Right ventricle myocardium superior (tissue), 1 donor: ENCODE results near the gene CALN1. TPM values are rescaled to one million over a fixed set of nuclear protein-coding genes. Genes with fewer than 3 reads are reported as not detected.
"Not testable (repeated sequence)": the region's sequence is repeated elsewhere in the genome, so short reads cannot be mapped to it uniquely, and the experiment has no call there.

ENCODE experiments used
- ATAC-seq: fragments of 200-7000 bp; cut with Tn5 transposase; one replicate; pipeline ENCODE4 v1.9.1; 2020; ENCODE audit warnings: mild to moderate bottlenecking; ENCODE audit not compliant: poor library complexity
- DNase-seq: peaks from one replicate; pipeline ENCODE4 v3.0.0-alpha.2; 2020
- intact Hi-C: fragments of 100-400 bp; cut with DNase I; formaldehyde crosslinking; loops from one replicate; pipeline ENCODE4 v1.11.2; 2022
- long read RNA-seq: library from polyadenylated mRNA; unstranded; transcript quantifications from one replicate; pipeline ENCODE4 v2.0.0, GENCODE V29; 2021
- total RNA-seq: library from RNA; stranded (reverse); fragmentation: NEBNext Ultra II Directional; extraction: Animal tissue kit (Norgen Biotek cat#: 25700); gene quantifications from one replicate; pipeline ENCODE4 v1.2.1, GENCODE V29; 2021
- donor health status: DM: no; HTN: yes; CAD: no; lungs with severe emphysema.

Gene CALN1
- not detected for total RNA-seq
- long read RNA-seq, result 0 reads

DNA sequence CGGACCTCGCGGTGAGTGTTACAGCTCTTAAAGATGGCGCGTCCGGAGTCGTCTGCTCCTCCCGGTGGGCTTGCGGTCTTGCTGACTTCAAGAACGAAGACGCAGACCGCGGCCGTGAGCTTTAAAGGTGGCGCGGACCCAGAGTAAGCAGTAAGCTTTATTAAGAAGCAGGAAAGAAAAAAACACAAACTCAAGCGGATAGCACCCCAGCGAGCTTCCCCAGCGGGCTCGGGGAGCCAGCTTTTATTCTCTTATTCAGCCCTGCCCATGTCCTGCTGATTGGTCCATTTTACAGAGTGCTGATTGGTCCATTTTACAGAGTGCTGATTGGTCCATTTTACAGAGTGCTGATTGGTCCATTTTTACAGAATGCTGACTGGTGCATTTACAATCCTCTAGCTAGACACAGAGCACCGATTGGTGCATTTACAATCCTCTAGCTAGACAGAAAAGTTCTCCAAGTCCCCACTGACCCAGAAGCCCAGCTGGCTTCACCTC, at the start of gene CALN1:
Gene CALN1, minus strand, starts transcription at position 218 of the 498 bp plus-strand sequence.
- ATAC-seq, DNase-seq, intact Hi-C loops: not testable (repeated sequence)

DNA sequence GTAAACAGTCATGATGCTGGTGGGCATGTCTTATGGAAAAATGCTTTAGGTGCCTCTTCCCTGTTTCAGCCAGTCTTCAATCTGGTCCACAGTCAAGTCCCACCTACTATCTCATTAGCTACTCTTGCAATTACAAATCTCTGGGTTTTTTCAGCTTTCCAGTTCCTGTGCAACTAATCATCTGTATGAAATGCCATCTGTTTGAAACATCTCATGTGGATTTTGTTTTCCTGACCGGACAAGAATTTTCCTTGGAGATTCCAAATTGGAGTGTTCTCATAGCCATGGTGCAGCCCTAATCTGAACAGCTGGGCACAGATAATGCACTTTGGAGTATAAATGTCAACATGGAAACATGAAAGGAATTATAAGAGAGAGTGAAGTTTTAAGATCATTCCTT, 41.3 kb upstream of the CALN1 start:
- no peak for DNase-seq
- intact Hi-C loops, result no loop called here
- no peak for ATAC-seq

DNA sequence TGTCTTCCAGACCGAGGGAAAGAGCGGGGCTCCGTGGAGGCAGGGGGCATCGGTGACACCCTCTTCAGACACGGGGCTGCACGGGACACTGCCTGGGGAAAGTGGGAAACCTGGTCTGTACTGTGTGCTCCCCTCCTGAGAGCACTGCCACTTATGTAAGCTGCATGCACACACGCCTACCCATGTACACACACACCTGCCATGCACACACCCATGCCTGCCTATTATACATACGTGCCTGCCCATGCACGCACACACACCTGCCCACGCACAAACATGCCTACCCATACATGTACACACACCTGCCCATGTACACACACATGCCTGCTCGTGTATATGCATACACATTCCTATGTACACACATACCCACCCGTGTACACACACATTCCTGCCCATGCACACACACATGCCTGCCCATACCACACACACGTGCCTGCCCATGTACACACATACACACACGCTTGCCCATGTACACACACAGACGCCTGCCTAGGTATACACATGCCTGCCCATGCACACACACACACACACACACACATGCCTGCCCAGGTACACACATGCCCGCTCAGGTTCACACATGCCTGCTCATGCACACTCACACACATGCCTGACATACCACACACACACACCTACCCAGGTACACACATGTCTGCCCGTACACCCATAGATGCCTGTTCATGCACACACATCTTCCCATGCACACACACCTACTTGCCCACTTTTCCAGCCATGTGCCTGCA, 35.5 kb upstream of the CALN1 start:
- no peak for ATAC-seq
- no peak for DNase-seq
- intact Hi-C loops, result no loop called here

DNA sequence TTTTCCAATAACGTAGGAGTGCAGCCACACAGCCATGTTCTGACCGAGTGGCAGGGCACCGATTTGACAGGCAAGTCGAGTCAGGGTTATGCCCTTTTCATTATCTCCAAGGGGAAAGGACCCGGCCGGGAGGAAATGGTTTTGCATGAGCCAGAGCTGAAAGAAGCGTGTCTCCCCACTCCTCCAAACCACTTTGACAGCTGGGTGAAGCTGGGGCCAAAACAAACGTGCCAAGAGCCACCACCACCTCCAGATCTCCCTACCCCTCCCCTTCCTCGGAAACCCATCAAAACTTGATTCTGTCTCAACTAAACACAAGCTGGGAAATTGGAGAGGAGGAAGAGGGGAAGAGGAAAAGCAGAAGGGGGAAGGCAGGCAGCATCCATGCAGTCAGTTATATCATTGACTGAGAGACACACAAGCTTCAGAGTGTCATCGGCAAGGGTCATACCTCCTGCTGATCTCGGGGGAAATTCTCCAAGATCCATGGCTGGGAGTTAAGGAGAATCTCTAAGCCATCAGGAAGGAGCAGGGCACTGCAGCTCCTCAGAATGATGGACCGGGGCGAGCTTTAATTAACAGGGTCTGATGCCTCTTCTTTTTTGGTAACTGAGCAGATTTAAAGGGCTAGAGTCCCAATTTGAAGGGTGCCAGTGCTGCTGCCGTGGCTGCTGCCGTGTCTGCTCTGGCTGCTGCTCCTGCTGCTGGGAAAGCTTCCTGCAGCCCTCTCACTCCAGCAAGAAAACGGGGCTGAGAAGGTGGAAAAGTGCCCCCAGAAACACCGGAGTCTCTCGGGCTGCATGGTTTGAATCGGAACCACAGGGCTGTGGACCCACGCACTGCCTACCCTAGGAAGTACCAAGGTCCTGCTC, 34.7 kb upstream of the CALN1 start:
- ATAC-seq (no peak), DNase-seq (no peak)
- intact Hi-C loops, result no loop called here

DNA sequence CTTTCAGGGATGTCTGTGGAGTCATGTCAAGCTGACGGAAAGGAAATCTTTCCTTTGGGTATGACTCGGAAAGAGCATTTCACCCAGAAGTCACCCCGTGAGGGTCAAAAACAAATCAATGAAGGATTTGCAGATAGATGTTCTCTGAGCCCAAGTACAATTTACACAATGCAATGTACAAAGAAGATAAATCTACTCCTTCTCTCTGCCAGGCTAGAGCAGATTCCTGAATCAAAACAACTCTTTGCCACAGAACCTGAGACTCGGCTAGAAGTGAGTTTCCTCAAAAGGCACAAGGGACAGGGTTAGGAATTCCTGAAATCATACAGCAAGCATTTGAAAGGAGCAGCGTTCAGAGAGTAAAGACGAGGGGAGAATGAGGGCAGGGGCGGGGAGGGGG, 34.0 kb upstream of the CALN1 start:
- DNase-seq, result no peak
- no peak for ATAC-seq
- intact Hi-C loops, result no loop called here

DNA sequence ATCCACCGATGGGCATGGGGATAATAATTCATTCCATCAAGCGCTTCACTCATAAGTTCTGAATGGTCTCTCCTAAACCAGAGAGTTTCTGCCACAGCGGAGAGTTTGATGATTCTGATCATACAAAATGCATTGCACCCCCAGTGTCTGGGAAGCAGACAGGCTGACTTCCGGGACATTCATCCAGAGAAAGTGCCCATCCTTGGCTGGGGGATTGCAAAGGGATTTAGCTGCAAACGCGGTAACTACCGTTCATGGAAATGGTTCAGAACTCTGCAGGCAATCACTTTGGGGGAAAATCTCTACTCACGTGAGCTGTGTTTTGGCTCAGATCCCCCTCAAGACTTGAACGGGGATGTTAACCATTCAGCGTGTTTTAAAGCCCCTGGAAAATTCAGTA, 33.4 kb upstream of the CALN1 start:
- DNase-seq (no peak), ATAC-seq (no peak)
- intact Hi-C loops, result no loop called here

DNA sequence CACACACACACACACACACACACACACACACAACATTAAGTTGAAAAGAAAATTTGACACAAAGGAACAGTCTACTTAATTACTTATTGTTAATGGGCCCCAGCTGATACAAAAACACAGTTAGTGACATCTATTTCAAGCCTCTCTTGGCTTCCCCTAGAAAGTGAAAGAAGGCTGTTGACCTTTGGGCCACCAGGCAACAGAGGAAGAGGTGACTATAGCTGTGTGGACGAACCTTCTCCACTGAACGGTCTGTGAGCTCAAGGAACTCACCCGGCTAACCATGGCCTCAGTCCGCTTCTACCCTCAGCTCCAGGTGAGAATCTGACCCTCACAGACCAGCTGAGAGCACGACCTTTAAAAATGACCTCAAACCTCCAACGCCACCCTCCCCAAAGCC, 32.9 kb upstream of the CALN1 start:
- intact Hi-C loops, result no loop called here
- ATAC-seq (no peak), DNase-seq (no peak)

DNA sequence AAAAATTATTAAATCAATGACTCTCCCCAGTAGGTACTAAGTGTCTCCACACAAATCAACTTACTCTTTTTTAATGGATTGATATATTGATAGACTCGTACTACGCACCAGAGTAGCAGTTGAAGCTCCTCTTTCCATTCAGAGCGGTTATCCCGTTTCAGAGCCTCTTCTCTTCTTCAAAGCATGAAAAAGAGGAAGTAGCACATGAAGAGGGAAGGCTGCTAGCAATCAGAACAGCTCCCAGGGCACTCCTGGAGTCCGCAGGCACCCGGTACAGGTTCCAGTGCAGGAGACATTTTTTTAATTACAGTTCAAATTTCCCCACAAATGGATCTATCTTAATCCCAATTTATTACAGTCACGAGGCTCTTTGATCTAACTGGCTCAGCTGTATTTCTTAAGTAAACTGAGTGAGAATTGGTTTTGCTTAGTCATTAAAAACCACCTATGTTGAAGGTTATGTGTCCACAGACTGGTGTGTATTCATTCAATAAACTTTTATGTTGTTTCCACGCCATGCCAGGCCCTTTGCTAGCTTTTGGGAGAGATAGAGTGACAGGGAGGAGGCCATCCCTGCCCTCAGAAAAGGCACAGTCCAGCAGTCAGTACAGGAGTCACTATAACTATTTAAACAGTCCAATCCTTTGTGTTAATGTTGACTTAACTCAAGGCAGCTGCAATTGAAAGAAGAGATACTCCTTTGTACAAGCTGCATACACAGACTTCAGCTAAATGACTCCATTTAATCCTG, 32.1 kb upstream of the CALN1 start:
- ATAC-seq (no peak), DNase-seq (no peak)
- intact Hi-C loops, result no loop called here

DNA sequence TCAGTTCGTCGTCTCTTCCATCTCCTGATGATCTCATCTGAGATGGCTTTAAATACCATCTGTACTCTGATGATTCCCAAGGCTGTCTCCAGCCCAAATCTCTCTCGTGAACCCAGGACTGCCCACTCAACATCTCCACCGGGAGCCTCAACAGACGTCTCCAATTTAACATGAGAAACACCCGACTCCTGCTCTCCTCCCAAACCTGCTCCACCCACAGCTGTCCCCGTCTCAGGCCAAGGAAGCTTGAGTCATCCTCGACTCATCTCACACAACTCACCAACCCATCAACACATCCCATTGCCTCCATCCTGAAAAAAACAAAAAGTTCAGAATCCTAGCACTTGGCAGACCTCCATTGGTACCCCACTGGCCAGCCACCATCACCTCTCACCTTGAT, 29.7 kb upstream of the CALN1 start:
- no peak for ATAC-seq
- DNase-seq, result no peak
- intact Hi-C loops, result no loop called here

DNA sequence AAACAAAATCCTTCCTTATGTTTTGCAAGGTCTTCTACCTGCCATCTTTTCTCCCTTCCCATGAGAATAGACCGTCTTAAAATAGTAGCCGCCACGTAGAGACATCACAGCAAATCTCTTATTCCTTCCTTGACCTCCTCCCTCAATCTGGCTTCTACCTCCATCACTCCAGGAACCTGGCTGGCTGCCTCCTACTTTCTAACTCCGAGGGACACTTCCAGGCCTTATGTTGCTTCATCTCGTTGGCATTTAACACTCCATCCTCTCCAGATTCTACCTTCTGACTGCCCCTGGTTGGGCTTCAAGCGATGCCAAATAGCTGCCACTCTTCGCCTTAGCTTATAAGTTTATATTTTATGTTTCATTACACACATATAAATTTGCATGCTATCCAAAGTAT, 26.4 kb upstream of the CALN1 start:
- DNase-seq, result no peak
- ATAC-seq, result no peak
- intact Hi-C loops, result no loop called here

DNA sequence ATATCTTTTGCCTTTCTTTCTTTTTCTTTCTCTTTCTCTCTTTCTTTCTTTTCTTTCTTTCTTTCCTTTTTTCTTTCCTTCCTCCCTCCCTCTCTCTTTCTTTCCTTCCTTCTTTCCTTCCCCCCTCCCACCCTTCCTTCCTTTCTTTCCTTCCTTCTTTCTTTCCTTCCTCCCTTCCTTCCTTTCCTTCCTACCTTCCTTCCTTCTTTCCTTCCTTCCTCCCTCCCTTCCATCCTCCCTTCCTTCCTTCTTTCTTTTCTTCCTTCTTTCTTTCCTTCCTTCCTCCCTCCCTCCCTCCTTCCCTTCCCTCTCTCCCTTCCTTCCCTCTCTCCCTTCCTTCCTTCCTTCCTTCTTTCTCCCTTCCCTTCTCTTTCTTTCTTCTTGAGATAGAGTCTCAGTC, 25.5 kb upstream of the CALN1 start:
- ATAC-seq, result no peak
- DNase-seq, result no peak
- intact Hi-C loops, result no loop called here

DNA sequence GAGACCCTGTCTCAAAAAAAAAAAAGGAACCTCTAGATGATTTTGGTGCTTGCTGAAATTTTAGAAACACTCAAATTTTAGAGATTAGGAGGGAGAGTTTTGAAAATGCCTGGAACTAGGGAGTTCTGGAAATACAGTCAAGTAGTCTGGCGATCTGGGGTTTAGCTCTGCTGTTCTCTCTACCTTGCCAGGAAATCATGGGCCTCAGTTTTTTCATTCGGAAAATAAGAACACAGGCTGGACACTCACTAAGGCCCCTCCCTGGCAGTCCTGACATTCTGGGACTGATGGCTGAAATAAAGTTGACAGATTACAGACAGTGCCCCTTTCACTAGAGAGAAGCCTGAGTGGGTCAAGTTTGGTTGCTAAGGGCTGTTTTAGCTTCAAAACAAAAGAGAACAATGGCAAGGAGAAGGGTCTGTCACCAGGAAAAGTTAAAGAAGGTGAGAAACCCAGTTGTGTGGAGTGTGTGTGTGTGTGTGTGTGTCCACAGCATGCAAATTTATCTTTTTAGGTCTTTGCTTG, 25.0 kb upstream of the CALN1 start:
- DNase-seq, result no peak
- no peak for ATAC-seq
- intact Hi-C loops, result no loop called here

DNA sequence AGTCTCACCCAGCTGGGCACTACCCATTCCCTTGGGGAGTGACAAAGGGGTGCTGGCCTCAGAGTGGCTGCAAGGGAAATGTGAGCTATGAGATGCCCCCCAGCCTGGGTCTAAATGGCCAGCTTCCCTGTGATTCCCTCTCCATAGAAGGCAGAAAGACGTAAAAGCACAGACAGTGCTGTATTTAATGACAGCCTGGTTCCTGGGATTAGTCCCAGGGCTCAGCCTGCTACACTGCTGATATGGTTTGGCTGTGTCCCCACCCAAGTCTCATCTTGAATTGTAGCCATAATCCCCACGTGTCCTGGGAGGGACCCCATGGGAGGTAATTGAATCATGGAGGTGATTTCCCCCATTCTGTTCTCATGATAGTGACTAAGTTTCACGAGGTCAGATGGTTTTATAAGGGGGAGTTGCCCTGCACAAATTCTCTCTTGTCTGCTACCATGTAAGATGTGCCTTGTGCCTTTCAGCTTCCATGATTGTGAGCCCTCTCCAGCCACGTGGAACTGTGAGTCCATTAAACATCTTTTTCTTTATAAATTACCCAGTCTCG, 23.9 kb upstream of the CALN1 start:
- no peak for DNase-seq
- intact Hi-C loops, result no loop called here
- peak; percentile 57 for ATAC-seq

DNA sequence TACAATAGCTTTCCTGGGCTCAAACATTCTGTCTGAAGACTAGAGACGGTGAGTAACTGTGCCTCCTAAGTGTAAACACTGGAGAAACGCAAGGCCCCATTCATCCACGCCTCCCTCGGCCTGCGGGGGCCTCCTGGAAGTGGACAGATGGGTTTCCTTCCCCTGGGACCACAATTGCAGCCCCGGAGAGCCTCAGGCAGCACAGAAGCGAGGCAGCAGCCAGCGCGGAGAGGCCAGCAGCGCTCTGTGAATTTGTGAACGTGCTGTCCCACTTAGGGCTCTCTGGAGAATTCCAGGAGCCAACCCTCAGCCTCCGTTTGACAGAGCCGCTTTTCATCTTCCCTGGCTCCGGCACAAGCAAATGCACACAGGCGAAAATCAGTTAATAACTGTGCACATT, 23.2 kb upstream of the CALN1 start:
- intact Hi-C loops, result no loop called here
- ATAC-seq (peak; percentile 77), DNase-seq (peak; percentile 62)

DNA sequence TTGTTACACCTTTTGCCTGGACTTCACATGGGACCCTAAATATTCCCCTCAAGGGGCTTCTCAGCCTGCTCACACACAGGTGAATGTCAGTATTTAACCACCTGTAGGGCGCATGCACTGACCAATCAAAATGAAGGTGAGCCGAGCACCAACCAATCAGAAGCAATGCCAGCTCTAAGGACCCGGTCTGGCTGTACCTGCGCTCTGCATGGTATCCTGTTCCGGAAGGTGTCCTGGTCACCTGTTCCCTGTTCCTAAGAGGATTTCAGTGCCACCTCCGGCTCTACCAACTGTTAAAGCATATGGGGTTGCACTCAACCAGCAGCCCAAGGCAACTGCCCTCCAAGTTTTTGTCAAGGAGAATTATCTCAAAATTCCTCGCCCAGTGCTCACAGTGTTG, 18.4 kb upstream of the CALN1 start:
- no peak for ATAC-seq
- intact Hi-C loops, result no loop called here

DNA sequence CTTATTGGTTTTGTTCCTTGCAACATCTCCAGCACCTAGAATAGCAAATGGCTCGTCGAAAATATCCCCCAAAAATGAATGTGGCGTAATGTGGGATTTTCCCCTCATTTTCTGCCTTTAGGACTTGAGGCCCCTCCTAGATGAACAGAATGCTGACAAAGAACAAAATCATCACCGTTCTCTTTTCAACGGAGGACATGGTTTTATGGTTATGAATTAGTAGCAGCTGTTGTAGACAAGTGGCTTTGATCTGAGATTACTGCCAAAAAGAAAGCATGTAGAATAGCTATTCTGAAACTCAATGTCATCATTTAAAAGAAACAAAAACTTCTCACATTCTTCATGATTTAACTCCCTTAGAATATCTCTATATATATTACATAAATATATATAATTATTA, 17.2 kb upstream of the CALN1 start:
- DNase-seq (no peak), ATAC-seq (no peak)
- intact Hi-C loops, result no loop called here

More for the DNA sequence above, 18.4 kb upstream of the CALN1 start:
- DNase-seq, result no peak

DNA sequence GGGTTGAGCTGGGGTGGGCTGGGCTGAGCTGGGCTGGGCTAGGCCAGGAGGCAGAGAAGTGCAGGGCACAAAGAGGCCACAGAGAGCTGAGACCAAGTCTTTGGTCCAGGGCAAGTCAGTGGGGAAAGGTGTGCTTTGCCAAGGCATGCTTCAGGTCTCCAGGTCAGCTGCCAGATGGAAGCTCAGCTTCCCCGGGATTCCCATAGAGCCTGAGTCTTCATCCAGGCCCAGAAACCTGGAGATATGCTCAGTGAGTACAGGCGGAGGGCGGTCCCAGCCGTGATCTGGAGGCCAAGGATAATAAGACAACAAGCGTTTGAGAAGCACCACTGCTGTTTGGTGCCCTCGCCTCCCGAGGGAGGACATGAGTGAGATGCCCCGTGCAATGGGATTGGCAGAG, 4.7 kb upstream of the CALN1 start:
- intact Hi-C loops, result no loop called here
- ATAC-seq (no peak), DNase-seq (no peak)

DNA sequence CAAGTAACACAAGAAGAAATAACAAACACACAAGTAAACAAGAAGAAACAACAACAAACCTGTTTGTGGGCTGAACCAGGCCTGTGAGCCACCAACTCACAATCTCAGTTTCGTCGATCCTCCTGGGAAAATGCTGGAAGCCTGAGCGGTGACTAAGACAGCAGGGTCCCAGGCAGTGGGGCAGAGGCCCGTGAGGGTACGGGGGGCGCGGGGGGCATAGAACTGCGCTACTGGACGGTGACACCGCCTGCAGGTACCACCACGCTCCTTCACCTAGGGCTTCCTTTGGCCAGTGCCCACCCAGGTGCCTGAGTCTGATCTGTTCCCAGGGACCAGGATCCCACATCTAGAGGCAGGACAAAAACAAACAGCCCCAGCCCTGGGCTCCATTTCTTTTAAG, 3.4 kb upstream of the CALN1 start:
- intact Hi-C loops, result no loop called here
- ATAC-seq (no peak), DNase-seq (no peak)

DNA sequence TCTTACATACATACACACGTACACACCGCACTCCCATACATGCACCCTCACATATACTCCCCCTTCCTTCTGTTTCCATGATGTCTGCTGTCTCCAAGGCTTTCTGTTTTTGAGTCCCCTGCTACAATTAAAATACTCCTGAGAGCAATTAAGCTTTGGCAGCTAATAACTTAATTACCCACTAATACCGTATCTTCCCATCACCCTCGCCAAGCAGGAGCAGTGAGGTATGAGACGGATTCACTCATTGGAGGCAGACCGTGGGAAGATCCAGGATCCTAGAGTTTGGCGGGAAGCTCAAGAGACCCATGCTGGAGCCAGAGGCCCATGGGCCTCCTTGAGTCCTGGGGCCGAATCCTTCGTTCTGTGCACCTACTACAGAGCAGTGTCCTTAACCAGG, 1.7 kb upstream of the CALN1 start:
- ATAC-seq, result no peak
- intact Hi-C loops, result no loop called here

More for the DNA sequence above, 1.7 kb upstream of the CALN1 start:
- DNase-seq, result no peak
